SU-DHL-6 (cell line): Measurements from ENCODE around the gene JKAMP.

ENCODE experiments used
- EZH2phosphoT487 ChIP-seq: fragments of 200-600 bp; sonication (generic), shearing (Covaris generic); conservative IDR thresholded peaks from 2 replicates; pipeline ENCODE4 v1.6.1; 2018; ENCODE audit warnings: mild to moderate bottlenecking, antibody characterized with exemption, low read length, moderate library complexity, mixed read lengths
- TF ChIP-seq, protein P1 (sequence below): fragments of 200-600 bp; sonication (generic); IDR thresholded peaks from one replicate; pipeline ENCODE4 v1.5.1; 2017; ENCODE audit warnings: antibody characterized with exemption, mild to moderate bottlenecking, low read length, moderate library complexity; ENCODE audit not compliant: insufficient read depth, poor library complexity, severe bottlenecking

DNA sequence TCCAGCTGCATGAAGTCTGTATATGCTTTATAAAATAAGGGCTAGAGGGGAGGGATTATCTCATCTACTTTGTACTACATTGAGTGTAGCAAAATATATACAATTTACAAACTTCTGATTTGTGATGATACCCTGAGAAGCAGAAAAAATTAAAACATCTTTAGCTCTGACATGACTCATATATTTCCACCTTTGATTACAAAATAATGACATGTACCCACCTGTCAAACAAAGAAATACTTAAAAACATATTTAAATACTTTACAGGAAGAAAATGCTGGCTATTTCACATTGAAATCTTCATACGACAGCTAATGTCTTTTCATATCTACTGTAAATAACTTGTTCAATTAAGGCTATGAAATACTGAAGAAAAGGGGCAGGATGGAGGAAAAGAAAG lies 22.4 kb upstream of the JKAMP start:
- TF ChIP-seq, protein P1, sequence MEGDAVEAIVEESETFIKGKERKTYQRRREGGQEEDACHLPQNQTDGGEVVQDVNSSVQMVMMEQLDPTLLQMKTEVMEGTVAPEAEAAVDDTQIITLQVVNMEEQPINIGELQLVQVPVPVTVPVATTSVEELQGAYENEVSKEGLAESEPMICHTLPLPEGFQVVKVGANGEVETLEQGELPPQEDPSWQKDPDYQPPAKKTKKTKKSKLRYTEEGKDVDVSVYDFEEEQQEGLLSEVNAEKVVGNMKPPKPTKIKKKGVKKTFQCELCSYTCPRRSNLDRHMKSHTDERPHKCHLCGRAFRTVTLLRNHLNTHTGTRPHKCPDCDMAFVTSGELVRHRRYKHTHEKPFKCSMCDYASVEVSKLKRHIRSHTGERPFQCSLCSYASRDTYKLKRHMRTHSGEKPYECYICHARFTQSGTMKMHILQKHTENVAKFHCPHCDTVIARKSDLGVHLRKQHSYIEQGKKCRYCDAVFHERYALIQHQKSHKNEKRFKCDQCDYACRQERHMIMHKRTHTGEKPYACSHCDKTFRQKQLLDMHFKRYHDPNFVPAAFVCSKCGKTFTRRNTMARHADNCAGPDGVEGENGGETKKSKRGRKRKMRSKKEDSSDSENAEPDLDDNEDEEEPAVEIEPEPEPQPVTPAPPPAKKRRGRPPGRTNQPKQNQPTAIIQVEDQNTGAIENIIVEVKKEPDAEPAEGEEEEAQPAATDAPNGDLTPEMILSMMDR, result no peak
- TF ChIP-seq EZH2phosphoT487, result no peak
